GM23338 (cell line): ENCODE measurements around the gene GLDC.

Source experiments
- CREB1 ChIP-seq: fragments of 250-450 bp; sonication (Bioruptor Pico); IDR thresholded peaks from 2 replicates; pipeline ENCODE4 v1.5.0; 2020; ENCODE audit warnings: low read depth, mild to moderate bottlenecking, moderate library complexity
- EZH2 ChIP-seq: fragments of 200-600 bp; sonication (generic); IDR thresholded peaks from one replicate; pipeline ENCODE4 v1.8.0; 2017; ENCODE audit warnings: antibody characterized with exemption, mild to moderate bottlenecking, low read depth; ENCODE audit not compliant: unreplicated experiment
- EZH2phosphoT487 ChIP-seq: fragments of 200-600 bp; sonication (generic); IDR thresholded peaks from one replicate; pipeline ENCODE4 v1.8.1; 2018; ENCODE audit warnings: antibody characterized with exemption; ENCODE audit not compliant: unreplicated experiment
- JUNB ChIP-seq: IDR thresholded peaks from one replicate; pipeline ENCODE4 v1.6.1; 2016; ENCODE audit warnings: antibody characterized with exemption; ENCODE audit not compliant: unreplicated experiment
- NANOG ChIP-seq: IDR thresholded peaks from 2 replicates; pipeline ENCODE4 v1.6.1; 2016; ENCODE audit warnings: antibody characterized with exemption, borderline replicate concordance
- POLR2AphosphoS5 ChIP-seq: IDR thresholded peaks from 2 replicates; pipeline ENCODE4 v1.6.1; 2016; ENCODE audit warnings: antibody characterized with exemption, low read depth
- STAT1 ChIP-seq: IDR thresholded peaks from one replicate; pipeline ENCODE4 v1.6.1; 2016; ENCODE audit warnings: antibody characterized with exemption; ENCODE audit not compliant: unreplicated experiment
- ZNF114 ChIP-seq: fragments of 250-450 bp; sonication (Bioruptor Pico); IDR thresholded peaks from 2 replicates; pipeline ENCODE4 v1.5.0; 2020; ENCODE audit warnings: mild to moderate bottlenecking, moderate library complexity
- ZNF331 ChIP-seq: fragments of 250-450 bp; sonication (Bioruptor Pico); IDR thresholded peaks from 2 replicates; pipeline ENCODE4 v1.5.0; 2020; ENCODE audit warnings: low read depth, mild to moderate bottlenecking, moderate library complexity
- ZNF462 ChIP-seq: fragments of 250-450 bp; sonication (Bioruptor Pico); IDR thresholded peaks from 2 replicates; pipeline ENCODE4 v1.5.0; 2020; ENCODE audit warnings: mild to moderate bottlenecking, moderate library complexity
- TF ChIP-seq, protein P1 (sequence below), 2 experiments: fragments of 200-600 bp in 1 of 2; sonication (generic) in 1 of 2; conservative IDR thresholded peaks; 2 replicates each; pipeline versions ENCODE4 v1.5.1 to v1.6.1; 2016 to 2017; ENCODE audit warnings: antibody characterized with exemption in 2 of 2, low read depth in 2 of 2, mild to moderate bottlenecking in 2 of 2, moderate library complexity in 1 of 2
- TF ChIP-seq, protein P2 (sequence below): IDR thresholded peaks from one replicate; pipeline ENCODE4 v1.6.1; 2018; ENCODE audit warnings: antibody characterized with exemption; ENCODE audit not compliant: unreplicated experiment
- TF ChIP-seq, protein P3 (sequence below): IDR thresholded peaks from 2 replicates; pipeline ENCODE4 v1.6.1; 2016; ENCODE audit warnings: antibody characterized with exemption

GRCh38 chr9:6552033-6552432 is 93.5 kb downstream of the GLDC start:
- TF ChIP-seq, protein P1, sequence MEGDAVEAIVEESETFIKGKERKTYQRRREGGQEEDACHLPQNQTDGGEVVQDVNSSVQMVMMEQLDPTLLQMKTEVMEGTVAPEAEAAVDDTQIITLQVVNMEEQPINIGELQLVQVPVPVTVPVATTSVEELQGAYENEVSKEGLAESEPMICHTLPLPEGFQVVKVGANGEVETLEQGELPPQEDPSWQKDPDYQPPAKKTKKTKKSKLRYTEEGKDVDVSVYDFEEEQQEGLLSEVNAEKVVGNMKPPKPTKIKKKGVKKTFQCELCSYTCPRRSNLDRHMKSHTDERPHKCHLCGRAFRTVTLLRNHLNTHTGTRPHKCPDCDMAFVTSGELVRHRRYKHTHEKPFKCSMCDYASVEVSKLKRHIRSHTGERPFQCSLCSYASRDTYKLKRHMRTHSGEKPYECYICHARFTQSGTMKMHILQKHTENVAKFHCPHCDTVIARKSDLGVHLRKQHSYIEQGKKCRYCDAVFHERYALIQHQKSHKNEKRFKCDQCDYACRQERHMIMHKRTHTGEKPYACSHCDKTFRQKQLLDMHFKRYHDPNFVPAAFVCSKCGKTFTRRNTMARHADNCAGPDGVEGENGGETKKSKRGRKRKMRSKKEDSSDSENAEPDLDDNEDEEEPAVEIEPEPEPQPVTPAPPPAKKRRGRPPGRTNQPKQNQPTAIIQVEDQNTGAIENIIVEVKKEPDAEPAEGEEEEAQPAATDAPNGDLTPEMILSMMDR (conservative IDR thresholded peaks at IDR 0.05; ENCODE audit: low read depth in 2 of 2): 0 out of 4 replicates have a peak, but pooled peaks of 1 of the 2 experiments have one; percentile 2
- no peak for TF ChIP-seq EZH2phosphoT487
- TF ChIP-seq POLR2AphosphoS5: no peak
- no peak for TF ChIP-seq EZH2
- TF ChIP-seq, protein P2, sequence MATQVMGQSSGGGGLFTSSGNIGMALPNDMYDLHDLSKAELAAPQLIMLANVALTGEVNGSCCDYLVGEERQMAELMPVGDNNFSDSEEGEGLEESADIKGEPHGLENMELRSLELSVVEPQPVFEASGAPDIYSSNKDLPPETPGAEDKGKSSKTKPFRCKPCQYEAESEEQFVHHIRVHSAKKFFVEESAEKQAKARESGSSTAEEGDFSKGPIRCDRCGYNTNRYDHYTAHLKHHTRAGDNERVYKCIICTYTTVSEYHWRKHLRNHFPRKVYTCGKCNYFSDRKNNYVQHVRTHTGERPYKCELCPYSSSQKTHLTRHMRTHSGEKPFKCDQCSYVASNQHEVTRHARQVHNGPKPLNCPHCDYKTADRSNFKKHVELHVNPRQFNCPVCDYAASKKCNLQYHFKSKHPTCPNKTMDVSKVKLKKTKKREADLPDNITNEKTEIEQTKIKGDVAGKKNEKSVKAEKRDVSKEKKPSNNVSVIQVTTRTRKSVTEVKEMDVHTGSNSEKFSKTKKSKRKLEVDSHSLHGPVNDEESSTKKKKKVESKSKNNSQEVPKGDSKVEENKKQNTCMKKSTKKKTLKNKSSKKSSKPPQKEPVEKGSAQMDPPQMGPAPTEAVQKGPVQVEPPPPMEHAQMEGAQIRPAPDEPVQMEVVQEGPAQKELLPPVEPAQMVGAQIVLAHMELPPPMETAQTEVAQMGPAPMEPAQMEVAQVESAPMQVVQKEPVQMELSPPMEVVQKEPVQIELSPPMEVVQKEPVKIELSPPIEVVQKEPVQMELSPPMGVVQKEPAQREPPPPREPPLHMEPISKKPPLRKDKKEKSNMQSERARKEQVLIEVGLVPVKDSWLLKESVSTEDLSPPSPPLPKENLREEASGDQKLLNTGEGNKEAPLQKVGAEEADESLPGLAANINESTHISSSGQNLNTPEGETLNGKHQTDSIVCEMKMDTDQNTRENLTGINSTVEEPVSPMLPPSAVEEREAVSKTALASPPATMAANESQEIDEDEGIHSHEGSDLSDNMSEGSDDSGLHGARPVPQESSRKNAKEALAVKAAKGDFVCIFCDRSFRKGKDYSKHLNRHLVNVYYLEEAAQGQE: no peak
- TF ChIP-seq ZNF462 (CRISPR knock-in tag): no peak
- TF ChIP-seq STAT1: no peak
- TF ChIP-seq, protein P3, sequence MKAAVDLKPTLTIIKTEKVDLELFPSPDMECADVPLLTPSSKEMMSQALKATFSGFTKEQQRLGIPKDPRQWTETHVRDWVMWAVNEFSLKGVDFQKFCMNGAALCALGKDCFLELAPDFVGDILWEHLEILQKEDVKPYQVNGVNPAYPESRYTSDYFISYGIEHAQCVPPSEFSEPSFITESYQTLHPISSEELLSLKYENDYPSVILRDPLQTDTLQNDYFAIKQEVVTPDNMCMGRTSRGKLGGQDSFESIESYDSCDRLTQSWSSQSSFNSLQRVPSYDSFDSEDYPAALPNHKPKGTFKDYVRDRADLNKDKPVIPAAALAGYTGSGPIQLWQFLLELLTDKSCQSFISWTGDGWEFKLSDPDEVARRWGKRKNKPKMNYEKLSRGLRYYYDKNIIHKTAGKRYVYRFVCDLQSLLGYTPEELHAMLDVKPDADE: no peak
- no peak for TF ChIP-seq ZNF114 (CRISPR knock-in tag)
- no peak for TF ChIP-seq NANOG
- TF ChIP-seq ZNF331 (CRISPR knock-in tag): no peak
- no peak for TF ChIP-seq JUNB
- TF ChIP-seq CREB1 (CRISPR knock-in tag): no peak
